ENCODE measurements around the gene RNF113B. TPM values are rescaled to one million over a fixed set of nuclear protein-coding genes. Genes with fewer than 3 reads are reported as not detected.

RNF113B gene
- total RNA-seq, 1 donor from 2014 or later = not detected

GRCh38 chr13:98141509-98142379 is 35.3 kb downstream of the RNF113B start:
- DNase-seq (ENCODE audit: low spot score) = no peak

- DNase-seq (ENCODE audit: low spot score) = no peak
These were observed 36.0 kb downstream of the RNF113B start for GRCh38 chr13:98141091-98141490.

- no peak for DNase-seq (ENCODE audit: low spot score)
These were observed 42.2 kb downstream of the RNF113B start for GRCh38 chr13:98134901-98135300.

- no peak for DNase-seq (ENCODE audit: low spot score)
These were observed 43.1 kb downstream of the RNF113B start for GRCh38 chr13:98133946-98134345.

- DNase-seq (ENCODE audit: low spot score) = no peak
These were observed 47.9 kb downstream of the RNF113B start for GRCh38 chr13:98129059-98129746.

Other genes starting within 250 kb of the RNF113B start
- gene IPO5, start 223.6 kb downstream of the RNF113B start, total RNA-seq = 119 TPM
- gene FARP1, start 34.2 kb downstream of the RNF113B start, total RNA-seq = 186 TPM